Measurements from ENCODE around the gene OTUD1.

Gene OTUD1

DNA sequence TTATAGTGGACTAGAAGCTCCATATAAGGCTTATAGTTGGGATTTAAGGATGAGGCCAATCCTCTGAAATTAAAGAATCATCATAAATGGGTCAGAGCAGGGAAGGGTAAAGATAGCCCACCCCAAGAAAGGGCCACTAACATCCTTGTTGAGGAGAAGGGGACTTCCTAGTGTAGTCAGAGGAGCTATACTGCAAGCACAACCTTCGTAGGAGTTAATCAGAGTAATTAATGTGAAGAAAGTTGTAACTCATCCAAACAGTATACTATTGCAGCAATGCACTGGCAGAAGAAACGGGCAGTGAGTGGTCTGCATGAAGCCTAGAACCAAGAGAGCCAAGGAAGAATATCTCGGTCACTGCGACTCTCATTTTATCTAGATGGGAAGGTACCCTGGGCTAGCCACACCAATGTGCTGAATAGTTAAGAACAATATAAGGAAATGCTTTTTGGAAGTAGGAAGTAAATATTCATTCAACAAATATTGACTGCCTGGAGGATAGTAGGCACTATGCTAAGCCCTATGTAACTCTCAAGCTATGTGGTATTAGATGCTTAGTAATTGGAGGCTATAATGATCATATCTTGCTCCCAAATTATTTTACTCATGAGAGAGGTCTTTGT lies 13.3 kb downstream of the OTUD1 start:
- Histone ChIP-seq H2AFZ (ENCODE audit: low read depth, low read length) (no peak overlapping the region), H4K91ac (ENCODE audit: low read length) (no peak overlapping the region), H4K8ac (ENCODE audit: low read length) (no peak overlapping the region), H3K18ac (ENCODE audit: low read depth in 1 of 2, low read length in 2 of 2) (no peak overlapping the region), H3K27ac (ENCODE audit: low read length, poor library complexity, severe bottlenecking) (no peak overlapping the region), H3K27me3 (ENCODE audit: control insufficient read depth in 1 of 2, insufficient read depth in 1 of 2, low read length in 2 of 2) (no peaks in the 10 kb centered on the region), H3K14ac (ENCODE audit: low read length in 2 of 2) (no peak overlapping the region), H2BK15ac (ENCODE audit: low read depth, poor library complexity, severe bottlenecking) (no peak overlapping the region), H3K9me3 (ENCODE audit: control insufficient read depth, low read length) (no peaks in the 10 kb centered on the region), H3K79me1 (replicated peaks; ENCODE audit: low read length, poor library complexity, severe bottlenecking) (no peaks in the 10 kb centered on the region), H3K4ac (ENCODE audit: low read depth in 1 of 2, low read length in 2 of 2) (no peak overlapping the region), H3K36me3 (ENCODE audit: control insufficient read depth in 1 of 2, insufficient read depth in 2 of 2, low read depth in 1 of 2, low read length in 2 of 2) (no peaks in the 10 kb centered on the region), H2BK5ac (ENCODE audit: low read depth, low read length, poor library complexity, severe bottlenecking) (no peak overlapping the region), H2BK12ac (ENCODE audit: low read length in 2 of 2) (peak overlapping the region in 1 of 2 experiments; percentile 59), H2AK5ac (ENCODE audit: low read length, severe bottlenecking) (no peak overlapping the region), H3K9ac (ENCODE audit: low read length) (no peak overlapping the region), H3K4me2 (ENCODE audit: low read length, poor library complexity, severe bottlenecking) (no peak overlapping the region), H3K4me3 (ENCODE audit: insufficient read depth in 1 of 2, low read depth in 1 of 2, low read length in 2 of 2) (no peak overlapping the region), H3K23ac (ENCODE audit: low read length in 2 of 2) (no peak overlapping the region), H3K4me1 (ENCODE audit: control insufficient read depth, insufficient read depth, low read depth, low read length) (no peaks in the 10 kb centered on the region), H2BK120ac (ENCODE audit: low read depth, low read length) (no peak overlapping the region)
- no peak for DNase-seq
- 95% methylated on average over 3 of the region's 4 CpGs for WGBS

DNA sequence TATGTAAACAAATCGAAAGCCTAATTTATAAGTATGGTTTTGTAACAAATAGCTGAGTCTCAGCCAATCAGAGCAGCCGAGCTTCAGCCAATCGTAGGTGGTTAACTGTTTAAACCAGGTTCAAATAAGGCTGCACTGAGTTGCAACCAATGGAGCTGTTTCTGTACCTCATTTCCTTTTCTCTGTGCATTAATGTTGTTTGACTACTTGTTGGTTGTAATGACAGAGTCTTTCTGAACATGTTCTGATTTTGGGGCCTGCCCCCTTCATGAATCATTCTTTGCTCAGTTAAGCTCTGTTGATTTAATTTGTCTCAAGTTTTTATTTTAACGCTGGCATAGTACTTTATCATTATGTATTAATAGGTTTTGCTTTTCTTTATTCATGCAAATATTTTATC lies 14.6 kb downstream of the OTUD1 start:
- H3K27ac ChIP-seq (ENCODE audit: low read length, poor library complexity, severe bottlenecking), result no peak overlapping the region
- H3K9ac ChIP-seq (ENCODE audit: low read length), result no peak overlapping the region
- H3K4me1 ChIP-seq (ENCODE audit: control insufficient read depth, insufficient read depth, low read depth, low read length), result no peaks in the 10 kb centered on the region
- H2BK5ac ChIP-seq (ENCODE audit: low read depth, low read length, poor library complexity, severe bottlenecking), result no peak overlapping the region
- H3K4ac ChIP-seq (ENCODE audit: low read depth in 1 of 2, low read length in 2 of 2), result no peak overlapping the region
- H2BK12ac ChIP-seq (ENCODE audit: low read length in 2 of 2), result no peak overlapping the region
- H3K36me3 ChIP-seq (ENCODE audit: control insufficient read depth in 1 of 2, insufficient read depth in 2 of 2, low read depth in 1 of 2, low read length in 2 of 2), result no peaks in the 10 kb centered on the region
- no peak overlapping the region for H2AK5ac ChIP-seq (ENCODE audit: low read length, severe bottlenecking)
- no peak overlapping the region for H3K14ac ChIP-seq (ENCODE audit: low read length in 2 of 2)
- no peak overlapping the region for H4K8ac ChIP-seq (ENCODE audit: low read length)
- no peak overlapping the region for H3K4me2 ChIP-seq (ENCODE audit: low read length, poor library complexity, severe bottlenecking)
- no peak overlapping the region for H2AFZ ChIP-seq (ENCODE audit: low read depth, low read length)
- H2BK15ac ChIP-seq (ENCODE audit: low read depth, poor library complexity, severe bottlenecking), result no peak overlapping the region
- no peak overlapping the region for H3K18ac ChIP-seq (ENCODE audit: low read depth in 1 of 2, low read length in 2 of 2)
- no peaks in the 10 kb centered on the region for H3K79me1 ChIP-seq (replicated peaks; ENCODE audit: low read length, poor library complexity, severe bottlenecking)
- DNase-seq, result no peak
- H4K91ac ChIP-seq (ENCODE audit: low read length), result no peak overlapping the region
- H3K4me3 ChIP-seq (ENCODE audit: insufficient read depth in 1 of 2, low read depth in 1 of 2, low read length in 2 of 2), result no peak overlapping the region
- 94% methylated on average over 3 of the region's 4 CpGs for WGBS
- H3K23ac ChIP-seq (ENCODE audit: low read length in 2 of 2), result no peak overlapping the region
- no peaks in the 10 kb centered on the region for H3K27me3 ChIP-seq (ENCODE audit: control insufficient read depth in 1 of 2, insufficient read depth in 1 of 2, low read length in 2 of 2)
- no peaks in the 10 kb centered on the region for H3K9me3 ChIP-seq (ENCODE audit: control insufficient read depth, low read length)
- no peak overlapping the region for H2BK120ac ChIP-seq (ENCODE audit: low read depth, low read length)

DNA sequence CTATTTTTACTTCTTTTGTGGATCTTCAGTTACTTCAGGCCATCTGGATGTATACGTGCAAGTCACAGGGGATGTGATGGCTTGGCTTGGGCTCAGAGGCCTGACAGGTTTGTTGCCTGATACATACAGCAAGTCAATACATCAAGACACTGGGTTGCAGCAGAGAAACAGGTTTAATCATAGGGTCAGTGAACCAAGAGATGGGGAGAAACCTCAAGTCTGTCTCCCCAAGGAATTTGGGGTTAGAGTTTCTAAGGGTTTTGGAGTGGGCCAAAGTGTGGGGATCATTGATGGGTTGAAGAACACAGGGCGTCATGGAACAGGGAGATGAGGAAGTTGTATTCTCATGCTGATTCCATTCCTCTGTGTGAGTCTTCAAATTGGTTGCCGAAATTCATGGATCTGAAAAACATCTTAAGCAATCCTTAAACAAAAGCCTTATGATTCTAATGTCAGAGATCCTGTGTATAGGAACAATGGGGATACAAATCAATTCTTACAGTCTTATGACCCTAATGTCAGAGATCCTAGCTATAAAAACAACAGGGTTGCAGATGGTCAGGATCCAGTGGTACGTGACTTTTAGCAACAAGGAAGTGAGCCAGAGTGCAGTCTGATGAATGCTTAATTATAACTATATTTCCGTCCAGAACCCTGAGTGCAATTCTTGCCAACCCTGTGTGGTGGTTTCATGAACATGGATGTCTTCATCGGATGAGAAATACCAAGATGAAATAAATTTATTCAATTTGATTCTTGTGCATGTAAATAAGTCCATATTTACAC lies 18.9 kb downstream of the OTUD1 start:
- Histone ChIP-seq H3K4me3 (ENCODE audit: insufficient read depth in 1 of 2, low read depth in 1 of 2, low read length in 2 of 2) (no peak overlapping the region), H4K91ac (ENCODE audit: low read length) (no peak overlapping the region), H2AK5ac (ENCODE audit: low read length, severe bottlenecking) (no peak overlapping the region), H3K9ac (ENCODE audit: low read length) (no peak overlapping the region), H3K27ac (ENCODE audit: low read length, poor library complexity, severe bottlenecking) (no peak overlapping the region), H3K27me3 (ENCODE audit: control insufficient read depth in 1 of 2, insufficient read depth in 1 of 2, low read length in 2 of 2) (no peaks in the 10 kb centered on the region), H3K4me2 (ENCODE audit: low read length, poor library complexity, severe bottlenecking) (no peak overlapping the region), H2AFZ (ENCODE audit: low read depth, low read length) (no peak overlapping the region), H4K8ac (ENCODE audit: low read length) (no peak overlapping the region), H2BK12ac (ENCODE audit: low read length in 2 of 2) (no peak overlapping the region), H2BK120ac (ENCODE audit: low read depth, low read length) (no peak overlapping the region), H3K4me1 (ENCODE audit: control insufficient read depth, insufficient read depth, low read depth, low read length) (no peaks in the 10 kb centered on the region), H3K23ac (ENCODE audit: low read length in 2 of 2) (no peak overlapping the region), H2BK5ac (ENCODE audit: low read depth, low read length, poor library complexity, severe bottlenecking) (no peak overlapping the region), H2BK15ac (ENCODE audit: low read depth, poor library complexity, severe bottlenecking) (no peak overlapping the region), H3K14ac (ENCODE audit: low read length in 2 of 2) (no peak overlapping the region), H3K4ac (ENCODE audit: low read depth in 1 of 2, low read length in 2 of 2) (no peak overlapping the region), H3K36me3 (ENCODE audit: control insufficient read depth in 1 of 2, insufficient read depth in 2 of 2, low read depth in 1 of 2, low read length in 2 of 2) (no peaks in the 10 kb centered on the region), H3K18ac (ENCODE audit: low read depth in 1 of 2, low read length in 2 of 2) (no peak overlapping the region), H3K79me1 (replicated peaks; ENCODE audit: low read length, poor library complexity, severe bottlenecking) (no peaks in the 10 kb centered on the region), H3K9me3 (ENCODE audit: control insufficient read depth, low read length) (no peaks in the 10 kb centered on the region)
- 91% methylated on average over 3 of the region's 6 CpGs for WGBS
- no peak for DNase-seq

DNA sequence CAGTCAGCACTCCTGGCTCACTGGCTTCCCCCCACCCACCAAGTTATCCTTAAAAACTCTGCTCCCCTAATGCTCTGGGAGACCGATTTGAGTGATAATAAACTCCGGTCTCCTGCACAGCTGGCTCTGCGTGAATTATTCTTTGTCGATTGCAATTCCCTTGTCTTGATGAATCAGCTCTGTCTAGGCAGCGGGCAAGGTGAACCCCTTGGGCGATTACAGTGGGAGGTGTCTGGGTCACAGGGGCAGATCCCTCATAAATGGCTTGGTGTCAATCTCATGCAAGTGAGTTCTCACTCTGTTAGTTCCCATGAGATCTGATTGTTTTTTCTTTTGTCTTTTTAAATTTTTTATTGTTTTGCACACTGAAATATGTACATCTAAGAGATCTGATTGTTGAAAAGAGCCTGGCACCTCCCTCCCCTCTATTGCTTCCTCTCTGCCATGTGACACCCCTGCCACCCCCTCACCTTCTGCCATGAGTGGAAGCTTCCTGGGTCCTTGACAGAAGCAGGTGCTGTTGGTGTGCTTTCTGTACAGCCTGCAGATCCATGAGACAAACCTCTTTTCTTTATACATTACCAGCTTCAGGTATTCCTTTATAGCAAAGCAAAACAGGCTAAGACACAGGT lies 20.5 kb downstream of the OTUD1 start:
- WGBS, result 94% methylated on average over 6 of the region's 6 CpGs
- H4K8ac ChIP-seq (ENCODE audit: low read length), result no peak overlapping the region
- H3K4ac ChIP-seq (ENCODE audit: low read depth in 1 of 2, low read length in 2 of 2), result no peak overlapping the region
- no peaks in the 10 kb centered on the region for H3K36me3 ChIP-seq (ENCODE audit: control insufficient read depth in 1 of 2, insufficient read depth in 2 of 2, low read depth in 1 of 2, low read length in 2 of 2)
- H2AFZ ChIP-seq (ENCODE audit: low read depth, low read length), result no peak overlapping the region
- DNase-seq, result no peak
- no peak overlapping the region for H3K14ac ChIP-seq (ENCODE audit: low read length in 2 of 2)
- no peak overlapping the region for H3K4me3 ChIP-seq (ENCODE audit: insufficient read depth in 1 of 2, low read depth in 1 of 2, low read length in 2 of 2)
- H2BK5ac ChIP-seq (ENCODE audit: low read depth, low read length, poor library complexity, severe bottlenecking), result no peak overlapping the region
- H4K91ac ChIP-seq (ENCODE audit: low read length), result no peak overlapping the region
- H3K9me3 ChIP-seq (ENCODE audit: control insufficient read depth, low read length), result no peaks in the 10 kb centered on the region
- H3K4me1 ChIP-seq (ENCODE audit: control insufficient read depth, insufficient read depth, low read depth, low read length), result no peaks in the 10 kb centered on the region
- H3K27ac ChIP-seq (ENCODE audit: low read length, poor library complexity, severe bottlenecking), result no peak overlapping the region
- H3K23ac ChIP-seq (ENCODE audit: low read length in 2 of 2), result no peak overlapping the region
- H3K27me3 ChIP-seq (ENCODE audit: control insufficient read depth in 1 of 2, insufficient read depth in 1 of 2, low read length in 2 of 2), result no peaks in the 10 kb centered on the region
- no peak overlapping the region for H2BK12ac ChIP-seq (ENCODE audit: low read length in 2 of 2)
- no peak overlapping the region for H2BK15ac ChIP-seq (ENCODE audit: low read depth, poor library complexity, severe bottlenecking)
- H2BK120ac ChIP-seq (ENCODE audit: low read depth, low read length), result no peak overlapping the region
- no peak overlapping the region for H3K9ac ChIP-seq (ENCODE audit: low read length)
- H3K18ac ChIP-seq (ENCODE audit: low read depth in 1 of 2, low read length in 2 of 2), result no peak overlapping the region
- no peak overlapping the region for H2AK5ac ChIP-seq (ENCODE audit: low read length, severe bottlenecking)
- H3K79me1 ChIP-seq (replicated peaks; ENCODE audit: low read length, poor library complexity, severe bottlenecking), result no peaks in the 10 kb centered on the region
- no peak overlapping the region for H3K4me2 ChIP-seq (ENCODE audit: low read length, poor library complexity, severe bottlenecking)
